Stimulated activated CD8-positive, alpha-beta memory T cell treated with anti-CD3 and anti-CD28 coated beads, Interleukin-15, amount 100 ng/mL, for 24 hours (primary cell): ENCODE results near the gene CPTP.
"Not testable (repeated sequence)": the region's sequence is repeated elsewhere in the genome, so short reads cannot be mapped to it uniquely, and the experiment has no call there.

ENCODE experiments used
- DNase-seq: peaks from one replicate; pipeline ENCODE4 v3.0.0-alpha.2; 2020; ENCODE audit warnings: low read depth

The CPTP gene

DNA sequence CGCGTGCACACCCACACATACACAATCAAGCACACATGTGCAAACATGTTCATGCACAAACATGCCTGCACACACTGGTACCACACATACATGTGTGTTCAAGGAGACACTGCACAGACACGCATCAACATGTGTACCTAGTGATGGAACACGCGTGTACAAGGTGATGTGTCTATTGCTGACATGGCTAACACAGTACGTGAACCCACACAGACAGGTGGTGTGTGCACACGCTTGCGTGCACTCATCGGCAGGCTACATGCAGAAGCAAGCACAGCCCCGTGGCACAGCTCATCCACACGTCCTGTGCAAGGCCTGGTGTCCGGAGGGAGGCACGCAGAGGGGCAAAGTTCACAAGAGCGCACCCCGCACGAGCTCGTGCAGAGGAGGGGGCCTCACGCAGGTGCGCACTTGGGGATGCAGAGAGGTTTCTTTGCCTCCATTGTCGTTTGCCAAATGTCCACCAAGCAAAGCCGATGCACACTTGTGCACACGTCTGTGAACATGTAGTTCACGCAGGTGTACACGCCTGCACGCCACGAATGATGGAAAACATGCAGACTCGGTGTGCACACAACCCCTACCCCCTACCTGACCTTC lies 17.8 kb upstream of the CPTP start:
- DNase-seq: no peak

DNA sequence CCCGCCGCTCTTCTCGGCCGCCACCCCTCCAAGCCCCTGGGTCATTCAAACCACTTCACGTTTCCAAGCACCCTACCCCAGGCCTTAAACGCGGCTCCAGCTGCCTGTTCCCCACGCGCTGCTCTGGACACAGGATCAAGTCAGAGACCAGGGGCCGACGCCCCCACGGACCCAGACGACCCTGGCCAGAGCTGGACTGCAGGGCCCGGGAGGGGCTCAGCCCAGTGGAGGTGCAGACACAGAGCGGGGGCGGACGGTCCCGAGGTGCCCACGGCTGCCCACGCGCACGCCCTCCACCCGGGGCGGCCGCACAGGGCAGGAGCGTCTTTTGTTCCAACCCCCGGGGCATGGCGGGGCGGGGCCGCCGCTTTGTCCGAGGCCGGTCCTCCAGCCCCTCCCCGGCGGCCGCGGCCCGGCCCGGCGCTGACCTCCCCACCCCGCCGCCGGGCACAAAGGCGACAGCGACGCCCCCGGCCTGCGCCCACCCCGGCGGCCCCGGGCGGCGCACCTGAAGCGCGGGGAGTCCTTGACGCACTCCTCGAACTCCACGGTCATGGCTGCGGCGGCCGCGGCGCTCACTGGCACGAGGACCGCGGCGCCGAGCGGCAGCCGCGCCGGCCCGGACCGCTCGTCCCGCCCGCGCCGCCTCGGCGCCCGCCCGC lies 17.2 kb upstream of the CPTP start:
- no peak for DNase-seq

DNA sequence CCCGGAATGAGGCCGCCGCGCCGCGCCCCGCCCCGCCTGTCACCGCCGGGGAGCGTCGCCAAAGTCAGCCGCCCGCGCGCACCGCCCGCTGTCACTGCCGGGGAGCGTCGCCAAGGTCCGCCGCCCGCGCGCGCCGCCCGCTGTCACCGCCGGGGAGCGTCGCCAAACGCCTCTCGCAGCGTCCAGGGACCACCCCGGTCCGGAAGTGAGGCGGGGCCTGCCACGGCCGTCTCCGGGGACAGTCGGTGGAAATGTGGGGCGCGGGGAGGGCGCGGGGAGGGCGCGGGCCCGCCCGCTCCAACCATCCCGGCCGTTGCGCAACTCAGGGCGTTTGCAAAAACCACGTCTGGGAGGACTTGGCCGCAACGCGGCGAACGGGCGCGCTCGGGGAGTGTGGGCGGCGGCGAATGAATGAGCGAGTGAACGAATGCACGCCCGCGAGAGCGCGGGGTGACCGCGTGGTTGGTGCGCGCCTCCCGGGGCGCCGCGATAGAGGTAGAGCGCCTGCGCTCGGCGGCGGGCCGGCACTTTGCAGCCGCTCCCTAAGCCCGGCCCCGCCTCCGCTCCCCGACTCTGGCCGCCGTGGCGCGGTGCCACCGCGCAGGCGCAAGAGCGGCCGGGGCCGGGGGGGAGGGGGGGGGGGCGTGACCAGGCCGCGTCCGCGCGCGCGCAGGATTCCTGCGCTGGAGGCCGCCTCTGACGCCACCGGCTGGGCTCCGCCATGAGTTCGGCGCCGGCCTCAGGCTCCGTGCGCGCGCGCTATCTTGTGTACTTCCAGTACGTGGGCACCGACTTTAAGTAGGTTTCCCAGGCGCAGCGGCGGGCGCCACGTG lies 16.5 kb upstream of the CPTP start, which contains the start of the genes ACAP3 and PUSL1:
Gene ACAP3 (minus strand): TSS at position 8 of the 833 bp plus-strand sequence. CDS start 115 bp downstream, outside the sequence.
Gene PUSL1 (plus strand): TSS at position 675 of the 833 bp plus-strand sequence. CDS start 47 bp downstream, at position 722.
- peak; percentile 72 for DNase-seq

DNA sequence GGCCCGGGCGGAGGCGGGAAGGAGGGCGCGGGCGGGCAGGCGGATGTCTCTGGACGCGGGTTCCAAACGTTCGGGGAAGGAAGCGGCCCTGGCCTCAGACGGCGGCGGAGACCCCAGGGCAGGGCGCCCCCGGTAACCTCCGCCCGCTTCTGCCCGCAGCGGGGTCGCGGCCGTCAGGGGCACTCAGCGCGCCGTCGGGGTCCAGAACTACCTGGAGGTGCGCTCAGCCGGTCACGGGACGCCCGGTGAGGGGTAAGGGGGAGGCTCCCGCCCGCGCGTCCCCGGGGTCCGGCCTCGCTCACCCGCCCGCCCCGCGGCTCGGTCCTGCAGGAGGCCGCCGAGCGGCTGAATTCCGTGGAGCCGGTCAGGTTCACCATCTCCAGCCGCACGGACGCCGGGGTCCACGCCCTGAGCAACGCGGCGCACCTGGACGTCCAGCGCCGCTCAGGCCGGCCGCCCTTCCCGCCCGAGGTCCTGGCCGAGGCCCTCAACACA lies 15.8 kb upstream of the CPTP start:
- DNase-seq: no peak

DNA sequence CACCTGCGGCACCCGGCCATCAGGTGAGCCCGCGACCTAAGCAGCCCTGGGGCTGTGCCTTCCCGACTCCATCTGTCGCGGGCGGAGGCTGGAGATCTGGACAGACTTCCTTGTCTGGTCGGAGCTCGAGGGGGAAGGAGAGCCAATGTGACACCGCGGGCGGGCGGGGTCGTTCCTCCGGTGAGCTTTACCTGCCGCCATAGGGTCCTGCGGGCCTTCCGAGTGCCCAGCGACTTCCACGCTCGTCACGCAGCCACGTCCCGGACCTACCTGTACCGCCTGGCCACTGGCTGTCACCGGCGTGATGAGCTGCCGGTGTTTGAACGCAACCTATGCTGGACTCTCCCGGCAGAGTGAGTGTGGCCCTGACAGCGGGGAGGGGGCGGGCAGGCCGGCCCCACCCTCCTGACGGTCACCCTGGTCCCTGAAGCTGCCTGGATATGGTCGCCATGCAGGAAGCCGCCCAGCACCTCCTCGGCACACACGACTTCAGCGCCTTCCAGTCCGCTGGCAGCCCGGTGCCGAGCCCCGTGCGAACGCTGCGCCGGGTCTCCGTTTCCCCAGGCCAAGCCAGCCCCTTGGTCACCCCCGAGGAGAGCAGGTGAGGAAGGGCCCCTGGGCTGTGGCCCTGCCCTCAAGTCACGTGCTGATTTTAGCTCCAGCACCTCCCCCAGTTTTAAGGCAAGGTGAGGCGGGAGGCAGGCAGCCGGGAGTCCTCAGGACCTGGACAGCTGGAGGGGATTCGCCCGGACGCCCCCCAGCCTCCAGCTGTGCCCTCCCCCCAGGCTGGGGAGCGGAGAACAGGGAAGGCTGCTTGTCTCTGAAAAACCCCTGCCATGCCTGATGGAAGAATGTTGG lies 15.1 kb upstream of the CPTP start:
- DNase-seq: no peak

DNA sequence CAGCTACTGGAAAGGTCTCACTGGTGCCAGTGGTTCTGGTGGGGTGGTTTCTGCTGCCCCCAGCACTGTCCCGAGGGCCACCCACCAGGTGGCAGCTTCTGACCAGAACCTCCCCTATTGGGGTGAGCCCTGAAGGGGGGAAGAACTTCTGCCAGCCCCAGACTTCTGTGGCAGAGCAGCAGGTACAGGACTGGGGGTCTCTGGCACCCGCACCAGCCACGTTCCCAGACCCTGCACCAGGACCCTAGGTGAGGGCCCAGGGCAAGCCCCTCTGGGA lies 14.6 kb upstream of the CPTP start:
- DNase-seq: no peak

DNA sequence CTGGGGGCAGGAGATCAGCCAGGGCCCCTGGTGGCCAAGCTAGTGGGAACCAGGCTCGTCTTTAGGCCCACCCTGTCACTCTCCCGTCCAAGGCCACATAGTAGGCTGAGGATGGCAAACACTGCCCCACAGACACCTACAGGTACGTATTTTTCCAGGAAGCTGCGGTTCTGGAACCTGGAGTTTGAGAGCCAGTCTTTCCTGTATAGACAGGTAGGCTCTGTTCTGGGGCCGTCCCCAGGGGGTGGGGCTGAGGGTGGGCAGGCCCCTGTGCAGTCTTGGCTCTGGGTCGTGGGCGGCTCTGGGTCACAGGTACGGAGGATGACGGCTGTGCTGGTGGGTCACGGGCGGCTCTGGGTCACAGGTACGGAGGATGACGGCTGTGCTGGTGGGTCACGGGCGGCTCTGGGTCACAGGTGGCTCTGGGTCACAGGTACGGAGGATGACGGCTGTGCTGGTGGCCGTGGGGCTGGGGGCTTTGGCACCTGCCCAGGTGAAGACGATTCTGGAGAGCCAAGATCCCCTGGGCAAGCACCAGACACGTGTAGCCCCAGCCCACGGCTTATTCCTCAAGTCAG lies 14.0 kb upstream of the CPTP start:
- no peak for DNase-seq

DNA sequence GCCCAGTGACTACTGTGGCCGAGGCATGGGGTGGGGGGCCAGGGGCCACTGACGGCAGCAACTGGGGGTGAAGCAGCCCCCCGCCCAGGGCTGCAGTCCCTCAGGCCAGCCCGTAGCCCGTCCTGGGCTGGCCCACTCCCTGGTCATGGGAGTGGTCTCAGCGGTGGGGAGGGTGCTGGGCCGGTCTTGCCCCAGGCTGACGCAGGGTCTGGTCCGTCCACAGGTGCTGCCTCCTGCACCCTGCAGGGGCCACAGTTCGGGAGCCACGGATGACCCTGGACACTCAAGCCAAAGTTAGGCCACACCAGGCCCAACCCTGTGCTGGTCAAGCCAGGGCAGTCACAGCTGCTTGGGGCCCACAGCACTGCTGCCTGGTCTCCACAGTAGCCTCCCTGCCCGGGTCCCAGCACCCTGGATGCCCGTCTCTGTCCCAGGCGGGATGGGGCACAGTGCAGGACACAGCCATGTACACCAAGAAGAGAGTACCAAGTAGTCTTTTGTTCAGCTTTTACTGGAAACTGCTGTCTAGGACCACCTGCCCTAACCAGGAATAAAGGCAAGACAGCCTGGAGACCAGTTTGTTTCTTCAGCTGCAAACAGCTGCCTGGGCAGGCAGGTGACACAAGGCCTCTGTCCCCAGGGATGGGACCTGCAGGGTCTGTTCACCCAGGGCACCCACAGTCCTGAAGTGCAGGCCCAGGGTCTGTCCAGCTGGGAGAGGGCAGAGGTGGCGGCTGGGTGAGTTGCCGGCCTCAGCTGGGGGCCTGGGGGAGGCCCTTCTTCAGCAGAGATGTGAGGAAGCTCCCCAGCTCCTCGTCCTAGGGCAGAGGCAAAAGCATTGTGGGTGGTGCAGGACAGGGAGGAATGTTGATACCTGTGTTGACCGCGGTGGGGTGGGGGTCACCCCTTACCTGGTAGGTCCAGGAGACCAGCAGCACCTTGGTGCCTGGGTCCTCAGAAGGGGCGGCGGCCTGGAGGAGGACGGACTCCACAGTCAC lies 13.2 kb upstream of the CPTP start:
- no peak for DNase-seq

DNA sequence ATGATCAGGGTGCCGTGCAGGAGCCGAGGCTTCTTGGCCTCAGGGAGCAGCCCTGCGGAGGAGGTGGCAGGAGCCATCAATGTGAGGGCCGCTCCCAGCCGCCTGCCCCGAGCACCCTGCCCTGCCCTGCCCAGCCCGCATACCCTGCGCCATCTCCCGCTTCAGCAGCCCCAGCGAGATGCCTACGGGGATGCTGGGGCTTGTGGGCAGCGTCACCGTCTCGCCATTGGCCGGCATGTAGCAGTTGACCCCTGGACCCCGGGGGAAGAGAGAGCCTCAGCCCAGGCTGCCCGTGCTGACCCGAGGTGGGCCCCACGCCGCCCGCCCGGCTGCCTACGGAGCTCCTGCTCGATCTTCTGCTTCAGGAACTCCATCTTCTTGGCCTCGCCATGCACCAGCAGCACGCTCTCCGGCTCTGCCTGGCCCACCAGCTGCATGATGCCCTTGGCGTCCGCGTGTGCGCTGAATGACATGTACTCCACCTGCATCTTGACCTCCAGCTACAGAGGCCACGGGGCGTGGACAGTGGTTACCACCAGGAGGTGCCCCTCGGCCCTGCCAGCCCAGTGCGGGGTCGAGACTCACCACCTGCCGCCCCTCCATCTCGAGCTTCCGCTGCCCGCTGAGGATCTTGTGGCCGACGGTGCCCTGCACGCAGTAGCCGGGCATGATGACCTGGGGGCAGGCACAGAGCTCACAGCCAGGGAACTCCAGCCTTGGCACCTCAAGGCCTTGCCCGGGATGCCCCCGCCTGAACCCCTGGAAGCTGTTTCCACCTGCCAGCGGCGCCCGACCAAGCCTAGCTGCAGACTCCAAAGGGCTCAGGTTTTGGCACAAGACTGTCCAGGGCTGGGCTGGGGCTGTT lies 11.9 kb upstream of the CPTP start:
- no peak for DNase-seq

DNA sequence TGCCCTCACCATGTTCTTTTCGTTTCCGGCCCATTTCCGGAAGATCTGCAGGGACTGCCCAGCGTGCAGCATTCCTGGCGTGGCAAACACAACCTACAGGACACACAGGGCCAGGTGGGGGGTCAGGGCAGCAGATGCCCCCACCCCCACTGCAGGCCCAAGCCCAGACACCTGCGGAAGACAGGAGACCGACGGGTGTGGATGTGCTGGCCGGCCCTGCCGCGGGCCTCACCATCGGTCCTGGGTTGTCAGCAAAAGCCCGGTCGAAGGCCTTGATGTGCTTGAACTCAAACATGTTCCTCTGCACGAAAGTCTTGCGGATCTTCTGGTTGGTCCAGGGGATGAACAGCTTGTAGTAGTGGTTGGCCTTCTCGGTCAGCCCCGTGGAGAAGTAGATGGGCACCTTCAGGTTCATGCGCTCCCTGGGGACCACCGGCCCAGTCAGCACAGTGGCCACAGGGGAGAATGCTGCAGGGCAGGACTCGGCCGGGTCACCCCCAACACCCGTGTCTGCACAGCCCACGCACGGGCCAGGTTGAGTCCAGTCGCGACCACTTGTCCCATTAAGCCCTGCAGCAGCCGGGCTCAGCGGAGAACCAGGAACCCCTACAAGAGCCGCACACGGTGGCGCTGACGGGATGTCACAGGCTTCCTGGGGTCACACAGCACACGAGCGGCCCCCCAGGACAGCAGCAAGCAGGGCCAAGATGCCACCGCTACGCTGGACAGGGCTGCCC lies 10.9 kb upstream of the CPTP start:
- no peak for DNase-seq

DNA sequence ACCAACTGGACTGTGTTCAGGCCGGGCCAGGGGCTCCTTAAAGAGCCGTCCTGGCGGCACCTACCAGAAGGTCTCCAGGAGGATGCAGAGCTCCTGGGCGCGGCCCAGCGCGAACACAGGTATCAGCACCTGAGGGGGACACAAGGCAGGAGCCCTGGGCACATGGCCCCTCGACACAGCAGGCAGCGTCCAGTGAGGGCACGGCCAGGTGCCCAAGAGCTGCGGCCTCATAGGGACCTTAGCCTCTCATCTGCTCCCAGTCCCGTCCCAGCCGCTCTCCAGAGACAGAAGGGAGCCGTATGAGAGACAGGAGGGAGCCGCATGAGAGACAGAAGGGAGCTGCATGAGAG lies 10.4 kb upstream of the CPTP start:
- DNase-seq: no peak

DNA sequence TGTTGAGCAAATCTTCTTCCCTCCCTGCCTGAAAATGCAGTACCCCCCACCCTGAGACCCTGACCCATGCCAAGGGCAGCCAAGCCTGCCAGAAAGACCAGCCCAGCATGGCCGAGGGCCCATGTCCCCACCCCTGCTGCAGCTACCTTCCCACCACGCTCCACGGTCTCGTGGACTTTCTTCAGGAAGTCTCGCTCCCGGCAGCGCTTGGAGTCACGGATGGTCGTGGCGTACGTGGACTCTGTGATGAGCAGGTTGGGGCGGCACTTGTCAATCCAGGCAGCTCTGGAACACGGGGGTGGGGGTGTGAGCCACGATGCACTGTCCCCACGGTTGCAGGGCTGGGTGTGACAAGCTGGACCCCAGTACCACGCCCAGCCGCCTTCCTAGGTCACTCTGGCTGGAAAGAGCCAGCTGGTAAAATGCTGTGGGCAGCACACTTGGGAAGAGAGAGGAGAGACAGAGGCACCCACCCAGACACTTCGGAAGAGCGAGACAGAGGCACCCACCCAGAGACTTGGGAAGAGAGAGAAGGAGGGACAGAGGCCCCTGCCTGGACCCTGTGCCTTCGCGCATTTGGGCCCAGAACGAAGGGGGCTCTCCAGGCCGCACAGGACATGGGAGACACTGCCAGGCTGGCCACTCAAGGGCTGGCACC lies 9.8 kb upstream of the CPTP start:
- DNase-seq: no peak

DNA sequence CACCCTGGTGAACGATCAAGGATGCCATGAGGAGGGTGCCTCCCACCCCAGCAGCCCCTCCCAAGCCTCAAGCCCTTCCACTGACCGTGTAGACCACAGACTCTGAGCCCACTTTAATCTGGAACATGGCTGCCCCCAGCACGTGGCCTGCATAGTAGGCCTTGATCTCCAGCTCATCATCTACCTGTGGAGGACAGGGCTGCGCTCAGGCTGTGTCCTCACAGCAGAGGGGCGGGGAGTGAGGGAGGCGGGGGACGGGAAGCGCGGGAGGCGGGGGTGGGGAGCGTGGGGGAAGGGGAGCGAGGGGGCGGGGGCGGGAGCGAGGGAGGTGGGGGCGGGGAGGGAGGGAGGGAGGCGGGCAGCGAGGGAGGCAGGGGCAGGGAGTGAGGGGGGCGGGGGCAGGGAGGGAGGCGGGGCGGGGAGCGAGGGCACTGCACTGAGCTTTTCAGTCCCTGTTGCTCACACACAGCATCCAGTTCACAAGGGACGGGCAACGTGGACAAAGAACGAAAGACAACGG lies 9.1 kb upstream of the CPTP start:
- no peak for DNase-seq

DNA sequence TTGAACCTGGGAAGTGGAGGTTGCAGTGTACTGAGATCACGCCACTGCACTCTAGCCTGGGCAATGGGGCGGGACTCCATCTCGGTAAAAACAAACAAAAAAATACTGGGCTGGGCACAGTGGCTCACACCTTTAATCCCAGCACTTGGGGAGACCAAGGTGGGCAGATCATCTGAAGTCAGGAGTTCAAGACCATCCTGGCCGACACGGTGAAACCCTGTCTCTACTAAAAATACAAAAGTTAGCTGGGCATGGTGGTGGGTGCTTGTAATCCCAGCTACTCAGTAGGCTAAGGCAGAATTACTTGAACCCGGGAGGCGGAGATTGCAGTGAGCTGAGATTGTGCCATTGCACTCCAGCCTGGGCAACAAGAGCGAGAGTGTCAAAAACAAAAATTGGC lies 8.4 kb upstream of the CPTP start:
- DNase-seq: not testable (repeated sequence)

DNA sequence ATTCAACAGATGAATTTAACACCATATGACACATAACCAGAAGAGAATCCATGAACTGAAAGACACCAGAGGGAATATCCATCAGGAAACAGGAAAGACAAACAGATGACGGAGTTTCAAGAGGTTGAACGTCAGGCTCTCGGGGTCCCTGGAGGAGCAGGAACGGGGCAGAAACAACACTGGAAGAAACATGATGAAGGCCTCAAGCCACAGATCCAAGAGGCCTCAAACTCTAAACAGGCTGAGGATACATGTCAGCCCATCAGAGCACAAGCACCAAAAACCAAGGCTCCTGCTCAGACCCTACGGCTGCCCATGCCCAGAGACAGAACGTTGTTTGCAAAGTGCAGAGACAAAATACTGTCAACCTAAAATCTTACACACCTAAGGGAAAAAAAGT lies 7.2 kb upstream of the CPTP start:
- no peak for DNase-seq

DNA sequence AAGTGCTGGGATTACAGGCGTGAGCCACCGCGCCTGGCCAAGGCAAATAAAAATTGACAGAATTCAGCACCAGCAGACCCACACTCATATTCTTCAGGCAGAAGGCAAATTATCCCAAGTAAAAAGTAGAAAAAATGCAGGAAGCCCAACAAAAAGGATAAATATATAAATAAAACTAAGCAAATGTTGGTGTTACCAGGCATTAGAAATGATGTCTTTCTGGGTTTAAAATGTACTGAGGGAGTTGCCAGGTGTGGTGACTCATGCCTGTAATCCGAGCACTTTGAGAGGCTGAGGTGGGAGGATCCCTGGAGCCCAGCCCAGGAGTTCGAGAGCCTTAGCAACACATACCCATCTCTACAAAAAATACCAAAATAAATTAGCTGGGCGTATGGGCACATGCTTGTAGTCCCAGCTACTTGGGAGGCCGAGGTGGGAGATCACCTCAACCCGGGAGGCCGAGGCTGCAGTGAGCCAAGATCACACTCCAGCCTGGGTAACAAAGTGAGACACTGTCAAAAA lies 6.4 kb upstream of the CPTP start:
- no peak for DNase-seq

DNA sequence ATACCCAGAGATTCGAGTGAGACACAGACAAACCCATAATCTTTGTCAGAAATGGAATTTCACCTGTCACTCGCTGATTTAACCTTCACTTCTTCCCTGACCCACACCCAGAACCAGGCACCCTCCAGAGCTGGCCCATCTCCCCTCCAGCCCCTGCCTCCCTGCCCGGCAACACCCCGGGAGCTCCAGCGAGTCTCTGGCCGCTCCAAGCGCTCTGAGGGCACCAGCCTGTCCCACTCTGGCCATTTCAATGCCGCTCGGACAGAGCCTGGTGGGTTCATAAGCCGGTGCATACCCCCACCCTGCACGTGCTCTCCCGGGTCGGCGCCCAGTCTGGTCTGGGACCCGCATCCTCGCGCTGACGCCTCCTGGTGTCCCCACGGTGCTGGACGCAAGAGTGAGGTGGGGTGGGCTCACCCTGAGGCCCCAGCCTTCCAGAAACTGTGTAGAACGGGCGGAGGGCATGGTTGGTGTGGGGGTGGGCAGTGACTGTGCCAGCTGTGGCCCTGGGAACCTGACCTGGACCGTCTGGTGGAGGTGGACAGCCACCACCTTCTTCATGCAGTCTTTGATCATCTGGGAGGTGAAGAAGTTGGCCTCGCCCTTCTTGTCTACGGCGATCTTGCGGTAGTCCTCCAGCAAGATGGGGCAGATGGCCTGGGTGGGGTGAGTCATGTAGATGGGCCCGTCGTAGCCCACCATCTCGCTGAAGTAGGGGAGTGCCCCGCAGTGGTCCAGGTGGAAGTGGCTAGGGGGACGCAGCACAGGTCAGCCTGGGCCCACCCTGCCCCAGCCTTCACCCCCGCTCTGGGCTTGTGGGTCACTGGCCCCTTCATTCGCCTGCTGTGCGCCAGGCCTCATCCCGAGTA lies 5.6 kb upstream of the CPTP start:
- no peak for DNase-seq
